RWPE2 (cell line): ENCODE measurements around the gene PDCD1.
"Not testable (repeated sequence)": the region's sequence is repeated elsewhere in the genome, so short reads cannot be mapped to it uniquely, and the experiment has no call there.

Experiments used
- ATAC-seq: fragments of 200-7000 bp; cut with Tn5 transposase; 3 replicates; pipeline ENCODE4 v1.9.1; 2021; ENCODE audit warnings: low read depth
- DNase-seq: peaks from one replicate; pipeline ENCODE4 v3.0.0-alpha.2; 2020; ENCODE audit warnings: low spot score
- H3K27ac ChIP-seq: fragments of 450-650 bp; 2 replicates; pipeline ENCODE4 v1.5.1; 2017; ENCODE audit warnings: mild to moderate bottlenecking; ENCODE audit not compliant: poor library complexity, severe bottlenecking
- H3K27me3 ChIP-seq: fragments of 250-450 bp; sonication (Bioruptor Pico); 2 replicates; pipeline ENCODE4 v1.5.1; 2021; ENCODE audit warnings: mild to moderate bottlenecking, moderate library complexity; ENCODE audit not compliant: insufficient read depth, poor library complexity, severe bottlenecking
- H3K36me3 ChIP-seq: fragments of 250-450 bp; sonication (Bioruptor Pico); 2 replicates; pipeline ENCODE4 v1.5.1; 2020; ENCODE audit warnings: low read depth, mild to moderate bottlenecking, moderate library complexity
- H3K4me1 ChIP-seq: fragments of 250-450 bp; sonication (Bioruptor Pico); 2 replicates; pipeline ENCODE4 v1.5.1; 2021; ENCODE audit warnings: mild to moderate bottlenecking, moderate library complexity; ENCODE audit not compliant: insufficient read depth, poor library complexity, severe bottlenecking
- H3K4me3 ChIP-seq: fragments of 250-450 bp; sonication (Bioruptor Pico); 2 replicates; pipeline ENCODE4 v1.5.1; 2021; ENCODE audit warnings: mild to moderate bottlenecking, moderate library complexity; ENCODE audit not compliant: severe bottlenecking
- H3K9me3 ChIP-seq: fragments of 250-450 bp; sonication (Bioruptor Pico); 2 replicates; pipeline ENCODE4 v1.5.1; 2021; ENCODE audit warnings: mild to moderate bottlenecking, moderate library complexity; ENCODE audit not compliant: severe bottlenecking
- CTCF ChIP-seq: fragments of 450-650 bp; IDR thresholded peaks from one replicate; pipeline ENCODE4 v1.5.1; 2017; ENCODE audit warnings: mild to moderate bottlenecking, moderate library complexity; ENCODE audit not compliant: poor library complexity, severe bottlenecking

PDCD1 gene

DNA sequence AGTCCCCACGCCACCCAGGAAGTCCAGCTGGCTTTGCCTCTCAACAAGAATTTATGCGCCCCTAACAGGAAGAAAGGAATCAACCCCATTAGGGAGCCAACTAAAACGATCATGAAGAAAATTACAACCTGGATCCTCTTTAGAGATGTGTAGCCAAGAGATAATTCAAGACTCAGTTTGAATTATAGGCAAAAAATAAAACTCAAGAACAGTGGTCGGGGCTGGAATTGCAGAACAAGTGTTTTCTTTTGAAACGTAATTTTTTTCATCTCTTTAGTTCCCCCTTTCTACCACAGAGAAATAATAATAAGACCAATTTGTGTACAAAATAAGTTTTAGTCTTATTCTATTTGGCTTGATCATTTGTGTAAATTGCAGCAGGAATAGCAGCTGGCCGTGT lies 22.4 kb downstream of the PDCD1 start:
- TF ChIP-seq CTCF, result no peak
- no peak for ATAC-seq
- Histone ChIP-seq H3K9me3 (no peaks in the 10 kb centered on the region), H3K4me1 (no peaks in the 10 kb centered on the region), H3K36me3 (no peaks in the 10 kb centered on the region), H3K4me3 (no peak overlapping the region), H3K27me3 (no peaks in the 10 kb centered on the region), H3K27ac (no peak overlapping the region)
- no peak for DNase-seq

DNA sequence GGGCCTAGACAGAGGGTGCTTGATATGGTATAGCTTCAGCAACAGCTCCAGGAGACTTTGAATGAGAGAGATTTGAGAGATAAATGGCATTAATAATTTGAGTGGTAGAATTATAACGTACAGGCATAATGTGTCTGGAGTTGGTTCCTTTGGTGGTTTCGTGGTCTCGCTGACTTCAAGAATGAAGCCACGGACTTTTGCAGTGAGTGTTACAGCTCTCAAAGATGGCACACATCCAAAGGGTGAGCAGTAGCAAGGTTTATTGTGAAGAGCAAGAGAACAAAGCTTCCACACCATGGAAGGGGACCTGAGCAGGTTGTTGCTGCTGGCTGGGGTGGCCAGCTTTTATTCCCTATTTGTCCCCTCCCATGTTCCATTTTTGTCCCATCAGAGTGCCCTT lies 23.1 kb downstream of the PDCD1 start:
- Histone ChIP-seq H3K4me3 (no peak overlapping the region), H3K9me3 (no peaks in the 10 kb centered on the region), H3K27ac (no peak overlapping the region), H3K36me3 (no peaks in the 10 kb centered on the region), H3K4me1 (no peaks in the 10 kb centered on the region), H3K27me3 (no peaks in the 10 kb centered on the region)
- ATAC-seq (no peak), DNase-seq (no peak)
- no peak for TF ChIP-seq CTCF

GRCh38 chr2:241834527-241835210 lies 24.0 kb downstream of the PDCD1 start:
- ATAC-seq (no peak), DNase-seq (no peak)
- H3K4me1 ChIP-seq, result no peaks in the 10 kb centered on the region
- no peak for TF ChIP-seq CTCF
- H3K4me3 ChIP-seq, result no peak overlapping the region
- no peaks in the 10 kb centered on the region for H3K27me3 ChIP-seq
- no peaks in the 10 kb centered on the region for H3K36me3 ChIP-seq
- no peaks in the 10 kb centered on the region for H3K9me3 ChIP-seq
- no peak overlapping the region for H3K27ac ChIP-seq

DNA sequence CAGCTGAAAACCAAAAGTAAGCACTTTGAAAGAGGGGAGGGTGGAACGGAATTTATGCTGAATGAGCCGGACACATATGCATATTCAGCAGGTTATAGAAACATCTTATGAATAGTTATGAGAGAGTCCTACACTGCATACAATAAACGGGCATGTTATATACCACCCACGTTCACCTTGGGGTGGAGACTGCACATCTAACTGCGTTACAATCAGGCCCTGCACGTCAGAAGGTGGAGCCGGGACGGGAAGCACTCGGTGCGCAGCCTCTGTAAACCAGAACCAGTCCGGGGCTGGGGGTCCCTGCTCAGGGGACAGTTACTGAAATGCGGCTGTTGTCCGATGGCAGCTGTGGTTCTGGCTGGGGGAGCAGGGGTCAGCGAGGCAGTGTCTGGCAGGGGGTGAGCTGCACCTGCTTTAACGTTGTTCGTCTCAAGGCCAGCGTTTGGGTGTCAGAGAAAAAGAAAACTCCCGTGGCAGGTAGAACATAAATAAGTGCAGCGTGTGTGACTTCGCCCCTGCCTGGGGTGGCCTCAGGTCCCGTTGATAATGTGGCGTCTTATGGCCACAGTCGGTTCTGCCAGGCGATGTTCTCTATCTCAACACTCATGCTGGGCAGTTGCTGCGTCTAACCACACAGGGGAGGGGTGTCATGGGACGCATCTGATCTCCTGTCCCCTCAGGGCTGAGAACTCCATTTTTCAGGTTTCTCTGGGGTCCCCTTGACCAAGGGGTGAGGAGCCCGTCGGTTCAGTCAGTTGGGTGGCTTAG lies 24.8 kb downstream of the PDCD1 start:
- H3K4me1 ChIP-seq, H3K9me3 ChIP-seq, ATAC-seq, DNase-seq, H3K4me3 ChIP-seq, H3K27me3 ChIP-seq, H3K36me3 ChIP-seq, H3K27ac ChIP-seq: not testable (repeated sequence)

DNA sequence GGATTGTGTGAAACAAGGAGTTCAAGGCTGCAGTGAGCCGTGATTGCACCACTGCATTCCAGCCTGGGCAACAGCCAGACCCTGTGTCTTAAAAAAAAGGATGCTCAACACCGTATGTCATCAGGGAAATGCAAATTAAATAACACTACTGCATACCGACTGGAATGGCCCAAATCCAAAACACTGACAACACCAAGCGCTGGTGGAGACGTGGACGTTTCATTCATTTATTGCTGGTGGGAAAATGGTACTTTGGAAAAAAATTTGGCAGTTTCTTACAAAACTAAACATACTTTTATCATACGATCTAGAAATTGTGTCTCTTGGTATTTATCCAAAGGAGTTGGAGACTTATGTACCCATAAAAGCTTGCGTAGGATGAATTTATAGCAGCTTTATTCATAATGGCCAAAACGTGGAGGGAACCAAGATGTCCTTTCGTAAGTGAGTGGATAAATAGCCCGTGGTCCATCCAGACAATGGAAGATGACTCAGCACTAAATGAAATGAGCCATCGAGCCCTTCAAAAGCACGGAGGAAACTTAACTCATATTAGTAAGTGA lies 25.5 kb downstream of the PDCD1 start:
- Histone ChIP-seq H3K9me3 (no peaks in the 10 kb centered on the region), H3K4me3 (no peak overlapping the region), H3K4me1 (no peaks in the 10 kb centered on the region), H3K27me3 (no peaks in the 10 kb centered on the region), H3K27ac (no peak overlapping the region), H3K36me3 (no peaks in the 10 kb centered on the region)
- DNase-seq (no peak), ATAC-seq (no peak)
- TF ChIP-seq CTCF, result no peak
